GM18909 (cell line): Measurements from ENCODE around the gene CFAP299.

Source experiments
- ATAC-seq: cut with Tn5 transposase; IDR thresholded peaks from one replicate; pipeline ENCODE4 v1.9.1; 2021; ENCODE audit warnings: mild to moderate bottlenecking; ENCODE audit not compliant: unreplicated experiment, poor library complexity

Gene CFAP299

GRCh38 chr4:80878218-80878617 is 542.7 kb downstream of the CFAP299 start:
- no peak for ATAC-seq

GRCh38 chr4:80897537-80898303 is 562.2 kb downstream of the CFAP299 start:
- ATAC-seq, result peak; percentile 88

GRCh38 chr4:80900908-80901307 is 565.4 kb downstream of the CFAP299 start:
- ATAC-seq, result no peak

DNA sequence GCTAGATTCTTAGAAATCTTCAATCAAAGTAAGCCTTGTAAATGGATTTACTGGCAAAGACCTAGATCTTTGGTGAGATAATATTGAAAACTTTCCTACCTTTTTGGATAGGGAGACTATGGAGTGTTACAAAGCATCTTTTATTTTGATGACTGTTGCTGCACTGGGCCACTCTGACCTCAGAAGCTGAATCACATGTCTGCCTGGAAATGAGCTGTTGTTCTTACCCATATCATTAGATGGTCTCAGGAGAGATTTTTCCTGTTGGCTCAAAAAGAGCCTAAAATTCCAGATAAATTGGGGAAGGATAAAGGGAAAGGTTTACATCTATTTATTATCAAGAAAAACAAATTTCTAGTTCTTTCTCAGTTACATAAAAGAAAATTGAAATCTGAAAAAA is 567.5 kb downstream of the CFAP299 start:
- ATAC-seq, result no peak

GRCh38 chr4:80909938-80910337 is 574.4 kb downstream of the CFAP299 start:
- ATAC-seq, result no peak

GRCh38 chr4:80911458-80911857 is 575.9 kb downstream of the CFAP299 start:
- peak; percentile 53 for ATAC-seq

- no peak for ATAC-seq
Observed at GRCh38 chr4:80912350-80912749, 576.8 kb downstream of the CFAP299 start.

DNA sequence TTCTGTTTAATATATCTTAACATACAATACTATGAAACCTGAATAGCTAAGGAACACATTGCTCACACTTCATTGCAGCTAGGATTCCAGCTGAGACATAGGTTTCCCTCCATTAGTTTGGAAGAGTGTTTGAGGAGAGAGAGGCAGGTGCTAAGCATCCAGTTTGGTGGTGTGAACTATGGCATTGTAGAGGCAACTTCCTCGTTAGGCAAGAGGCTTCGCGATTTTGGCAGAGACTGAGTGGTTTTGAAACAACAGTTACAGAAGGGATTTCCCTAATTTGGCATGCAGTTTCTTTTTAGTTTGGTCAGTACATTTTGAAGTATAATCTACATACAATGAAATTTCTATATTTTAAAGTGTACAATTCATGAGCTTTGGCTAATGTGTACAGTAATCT is 577.9 kb downstream of the CFAP299 start:
- ATAC-seq, result peak; percentile 88

DNA sequence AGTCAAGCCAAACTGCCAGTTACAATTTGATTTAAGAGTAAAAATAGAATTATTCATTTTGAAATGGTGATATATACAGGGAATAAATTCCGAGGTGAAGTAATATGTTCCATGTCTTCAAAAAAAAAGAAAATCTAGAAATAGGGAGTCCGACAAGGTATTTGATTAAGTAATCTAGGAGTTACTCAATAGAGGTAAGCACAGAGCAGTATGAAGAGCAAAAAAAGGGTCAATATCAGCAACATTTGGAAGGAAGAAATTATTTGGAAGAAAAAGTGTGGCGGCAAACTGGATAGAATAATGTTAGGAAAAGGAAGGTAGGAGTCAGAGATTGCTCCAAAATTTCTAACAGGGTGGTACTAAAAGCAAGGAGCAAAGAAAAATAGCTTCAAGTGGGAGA is 581.2 kb downstream of the CFAP299 start:
- ATAC-seq, result no peak

- no peak for ATAC-seq
Observed at GRCh38 chr4:80918004-80918403, 582.5 kb downstream of the CFAP299 start.

DNA sequence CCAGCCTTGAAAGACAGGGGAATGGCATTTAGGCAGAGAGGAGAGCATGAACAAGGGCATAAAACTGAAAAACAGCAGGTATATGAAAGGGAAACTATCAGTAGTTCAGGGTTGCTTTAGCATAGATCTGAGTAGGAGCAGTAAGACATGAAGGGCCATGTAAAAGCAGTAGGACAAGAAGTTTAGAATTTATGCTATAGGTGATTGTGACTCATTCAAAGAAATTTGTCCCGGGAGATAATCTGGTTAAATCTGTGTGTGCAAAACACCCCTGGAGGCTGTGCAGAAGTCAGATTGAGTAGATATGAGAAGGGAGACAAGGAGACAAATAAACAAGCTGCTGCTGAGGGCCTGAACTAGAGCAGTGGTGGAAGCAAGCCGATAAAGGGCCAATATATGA is 585.9 kb downstream of the CFAP299 start:
- ATAC-seq, result no peak

DNA sequence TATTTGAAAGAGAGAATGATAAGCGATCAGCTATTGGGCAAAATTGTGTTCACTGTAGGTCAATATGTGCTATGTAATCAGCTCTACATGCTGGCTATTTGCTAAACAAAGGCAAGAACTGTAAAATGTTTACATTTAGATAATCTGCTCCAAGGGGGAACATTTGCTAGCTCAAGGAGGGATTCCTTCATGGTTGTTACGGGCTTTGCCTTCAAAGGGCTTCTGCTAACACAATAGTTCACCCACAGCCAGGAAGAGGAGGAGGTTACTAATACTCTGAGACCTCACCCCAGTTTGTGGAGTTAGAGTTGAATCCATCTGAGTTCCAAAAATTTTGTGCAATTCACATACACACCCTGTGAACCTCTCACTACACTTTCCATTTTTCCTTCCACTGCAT is 587.4 kb downstream of the CFAP299 start:
- ATAC-seq, result no peak

DNA sequence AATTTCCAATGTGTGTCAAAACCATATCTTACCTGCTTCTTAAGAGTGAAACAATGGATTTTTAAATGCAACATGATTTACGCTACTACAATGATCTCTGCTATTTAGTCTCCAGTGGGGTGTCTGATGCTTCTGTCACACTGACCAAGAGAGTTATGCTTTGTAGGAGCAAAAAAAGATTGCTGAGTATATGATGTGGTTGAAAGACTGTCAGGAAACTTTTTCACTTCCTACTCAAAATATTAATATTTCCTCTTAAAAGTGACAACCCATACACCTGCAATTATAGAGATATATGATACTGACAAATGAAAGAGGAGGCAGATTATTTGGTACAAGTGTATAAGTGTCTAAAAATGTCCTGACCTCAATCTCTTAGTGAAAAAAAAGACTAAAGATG is 589.8 kb downstream of the CFAP299 start:
- ATAC-seq, result no peak

DNA sequence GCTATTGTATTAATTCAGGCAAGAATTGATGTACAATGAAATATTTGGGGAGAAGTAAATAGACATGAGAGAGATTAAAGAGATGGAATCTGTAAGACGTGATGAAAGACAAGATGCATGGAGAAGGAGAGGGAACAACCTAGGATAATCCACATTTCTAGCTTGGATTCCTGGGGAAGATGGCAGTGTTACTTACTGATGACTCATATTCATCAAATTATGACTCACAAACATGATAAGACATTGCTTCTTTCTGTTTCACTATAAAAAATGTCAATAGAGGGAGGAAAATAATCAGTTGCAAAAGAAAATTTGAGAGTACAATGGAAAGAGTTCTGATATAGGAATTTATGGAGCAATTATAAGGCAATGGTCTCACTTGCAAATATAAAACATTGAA is 590.9 kb downstream of the CFAP299 start:
- ATAC-seq, result peak; percentile 64

- no peak for ATAC-seq
Observed at GRCh38 chr4:80926891-80927290, 591.4 kb downstream of the CFAP299 start.

GRCh38 chr4:80927420-80927819 is 591.9 kb downstream of the CFAP299 start:
- ATAC-seq, result no peak

DNA sequence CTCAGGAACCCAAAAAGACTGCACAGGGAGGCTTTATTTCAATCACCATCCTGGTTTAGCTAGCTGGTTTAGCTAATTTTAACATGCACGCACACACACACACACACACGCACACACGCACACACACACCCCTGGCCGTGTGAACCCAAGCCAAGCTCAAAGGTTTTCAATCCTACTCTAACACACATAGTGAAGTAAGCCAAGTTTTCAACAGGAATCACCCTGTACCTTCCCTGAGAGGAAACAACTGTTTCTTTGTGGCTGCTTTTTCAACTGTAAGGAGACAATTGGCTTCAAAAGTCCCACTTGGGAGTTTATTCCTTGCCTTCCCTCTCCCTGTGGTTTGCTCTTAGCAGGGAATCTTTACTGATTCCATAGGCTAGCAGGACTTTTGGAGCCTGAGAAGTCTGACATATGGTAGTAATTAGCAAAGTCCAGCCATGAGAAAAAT is 596.1 kb downstream of the CFAP299 start:
- no peak for ATAC-seq

DNA sequence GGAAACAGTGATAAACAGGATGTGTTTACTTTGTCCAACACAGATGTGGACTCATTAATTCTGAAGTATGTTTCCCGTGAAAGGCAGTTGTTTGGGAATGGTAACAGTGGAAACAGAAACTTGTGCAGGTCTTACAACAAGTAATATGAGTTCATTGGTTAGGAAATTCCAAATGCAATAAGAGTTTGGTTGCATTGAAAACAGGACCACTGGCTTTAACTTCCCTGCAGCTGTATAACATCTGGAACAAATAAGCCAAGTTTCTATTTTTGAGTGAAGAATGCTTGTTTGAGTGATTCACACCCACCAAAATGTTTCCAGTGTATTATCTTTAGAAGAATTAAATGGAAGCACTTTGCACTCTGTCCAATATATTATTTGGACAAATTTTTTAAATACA is 612.6 kb downstream of the CFAP299 start:
- ATAC-seq, result no peak

GRCh38 chr4:80948995-80949394 is 613.5 kb downstream of the CFAP299 start:
- ATAC-seq, result peak; percentile 50

- no peak for ATAC-seq
Observed at GRCh38 chr4:80956421-80956820, 620.9 kb downstream of the CFAP299 start.

GRCh38 chr4:80963051-80963450 is 627.5 kb downstream of the CFAP299 start:
- ATAC-seq, result no peak

- ATAC-seq, result no peak
Observed at GRCh38 chr4:80967346-80967745, 631.8 kb downstream of the CFAP299 start.
